Measurements from ENCODE around the gene CENPP.

GRCh38 chr9:92408747-92409478, 83.2 kb downstream of the CENPP start:
- TF ChIP-seq CTCF (conservative IDR thresholded peaks at IDR 0.05; ENCODE audit: low read depth, low read length), result no peak
- no peak for TF ChIP-seq EZH2 (IDR thresholded peaks at IDR 0.05; ENCODE audit: borderline replicate concordance, low read depth, low read length, poor library complexity, severe bottlenecking)

Measured in A673 (cell line).